HepG2 (cell line): ENCODE measurements around the gene TTC23. TPM values are rescaled to one million over a fixed set of nuclear protein-coding genes. Genes with fewer than 3 reads are reported as not detected.

Experiments used
- ELF1 ChIP-seq: sonication (generic); formaldehyde crosslinking; IDR thresholded peaks from 2 replicates; pipeline ENCODE4 v1.4.0; 2020; ENCODE audit warnings: missing genetic modification reagents
- ELF3 ChIP-seq: IDR thresholded peaks from 2 replicates; pipeline ENCODE4 v1.6.1; 2016; ENCODE audit warnings: missing genetic modification reagents, missing compliant biosample characterization
- ZNF552 ChIP-seq: sonication (generic); formaldehyde crosslinking; IDR thresholded peaks from 2 replicates; pipeline ENCODE4 v1.9.0; 2022; ENCODE audit warnings: missing genetic modification reagents, mild to moderate bottlenecking, borderline replicate concordance
- ZNF605 ChIP-seq: sonication (generic); formaldehyde crosslinking; IDR thresholded peaks from 2 replicates; pipeline ENCODE4 v1.8.0; 2022; ENCODE audit warnings: mild to moderate bottlenecking, missing genetic modification reagents
- polyA plus RNA-seq, 8 experiments: library from polyadenylated mRNA; depleted of rRNA in 3 of 8; stranded (reverse) in 7 of 8; unstranded in 1 of 8; fragments of >200 nt; fragmentation: Illumina TruSeq in 4 of 8; extraction: Trizol in 4 of 8; gene quantifications; 2 replicates each; pipeline versions ENCODE4 v1.2.1 to v1.2.3, GENCODE V29; 2011 to 2016; ENCODE audit warnings: low read depth in 4 of 8, missing spikeins in 1 of 8, mixed read lengths in 1 of 8; ENCODE audit not compliant: insufficient read depth in 1 of 8
- total RNA-seq, 5 experiments: library from RNA; depleted of rRNA; stranded (reverse); fragments of >200 nt; fragmentation: Illumina TruSeq; extraction: Trizol; gene quantifications; 2 replicates each; pipeline ENCODE4 v1.2.3, GENCODE V29; 2016; ENCODE audit warnings: low read depth in 1 of 5
- TF ChIP-seq, protein P1 (sequence below): sonication (generic); formaldehyde crosslinking; IDR thresholded peaks from 2 replicates; pipeline ENCODE4 v1.4.0; 2020; ENCODE audit warnings: missing genetic modification reagents
- TF ChIP-seq, protein P2 (sequence below): sonication (generic); formaldehyde crosslinking; IDR thresholded peaks from 2 replicates; pipeline ENCODE4 v1.4.0; 2020; ENCODE audit warnings: missing genetic modification reagents
- TF ChIP-seq, protein P3 (sequence below): sonication (generic); formaldehyde crosslinking; IDR thresholded peaks from 2 replicates; pipeline ENCODE4 v1.4.0; 2020; ENCODE audit warnings: mild to moderate bottlenecking, missing genetic modification reagents
- TF ChIP-seq, protein P4 (sequence below): sonication (generic); formaldehyde crosslinking; IDR thresholded peaks from 2 replicates; pipeline ENCODE4 v1.5.0; 2020; ENCODE audit warnings: mild to moderate bottlenecking, low read depth, missing genetic modification reagents, borderline replicate concordance

The TTC23 gene
- total and polyA plus RNA-seq, 2 of the 13 experiments (the other 11 are each of a cell fraction or from before 2014, with no cell fraction given): 1.6 to 11.7 TPM

DNA sequence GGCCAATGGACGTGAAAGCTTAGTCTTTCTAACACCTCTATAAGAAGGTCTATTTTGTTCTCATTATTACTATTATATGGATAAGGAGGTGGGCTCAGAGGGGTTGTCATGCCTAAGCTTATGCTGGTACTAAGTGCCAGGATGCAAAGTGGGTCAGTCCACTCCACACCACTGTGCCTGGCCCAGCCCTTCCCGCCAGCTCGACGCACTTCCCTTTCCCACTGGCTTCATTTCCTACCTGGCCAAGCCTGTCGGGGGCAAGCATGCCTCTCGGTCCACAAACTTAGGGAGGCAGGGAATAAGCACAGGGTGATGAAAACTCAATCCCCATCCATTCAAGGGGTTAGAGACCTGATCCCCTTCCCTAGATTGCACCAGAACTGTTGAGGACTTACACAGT is 150.4 kb downstream of the TTC23 start (continued):
- TF ChIP-seq, protein P1, sequence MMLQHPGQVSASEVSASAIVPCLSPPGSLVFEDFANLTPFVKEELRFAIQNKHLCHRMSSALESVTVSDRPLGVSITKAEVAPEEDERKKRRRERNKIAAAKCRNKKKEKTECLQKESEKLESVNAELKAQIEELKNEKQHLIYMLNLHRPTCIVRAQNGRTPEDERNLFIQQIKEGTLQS: no peak
- TF ChIP-seq, protein P2, sequence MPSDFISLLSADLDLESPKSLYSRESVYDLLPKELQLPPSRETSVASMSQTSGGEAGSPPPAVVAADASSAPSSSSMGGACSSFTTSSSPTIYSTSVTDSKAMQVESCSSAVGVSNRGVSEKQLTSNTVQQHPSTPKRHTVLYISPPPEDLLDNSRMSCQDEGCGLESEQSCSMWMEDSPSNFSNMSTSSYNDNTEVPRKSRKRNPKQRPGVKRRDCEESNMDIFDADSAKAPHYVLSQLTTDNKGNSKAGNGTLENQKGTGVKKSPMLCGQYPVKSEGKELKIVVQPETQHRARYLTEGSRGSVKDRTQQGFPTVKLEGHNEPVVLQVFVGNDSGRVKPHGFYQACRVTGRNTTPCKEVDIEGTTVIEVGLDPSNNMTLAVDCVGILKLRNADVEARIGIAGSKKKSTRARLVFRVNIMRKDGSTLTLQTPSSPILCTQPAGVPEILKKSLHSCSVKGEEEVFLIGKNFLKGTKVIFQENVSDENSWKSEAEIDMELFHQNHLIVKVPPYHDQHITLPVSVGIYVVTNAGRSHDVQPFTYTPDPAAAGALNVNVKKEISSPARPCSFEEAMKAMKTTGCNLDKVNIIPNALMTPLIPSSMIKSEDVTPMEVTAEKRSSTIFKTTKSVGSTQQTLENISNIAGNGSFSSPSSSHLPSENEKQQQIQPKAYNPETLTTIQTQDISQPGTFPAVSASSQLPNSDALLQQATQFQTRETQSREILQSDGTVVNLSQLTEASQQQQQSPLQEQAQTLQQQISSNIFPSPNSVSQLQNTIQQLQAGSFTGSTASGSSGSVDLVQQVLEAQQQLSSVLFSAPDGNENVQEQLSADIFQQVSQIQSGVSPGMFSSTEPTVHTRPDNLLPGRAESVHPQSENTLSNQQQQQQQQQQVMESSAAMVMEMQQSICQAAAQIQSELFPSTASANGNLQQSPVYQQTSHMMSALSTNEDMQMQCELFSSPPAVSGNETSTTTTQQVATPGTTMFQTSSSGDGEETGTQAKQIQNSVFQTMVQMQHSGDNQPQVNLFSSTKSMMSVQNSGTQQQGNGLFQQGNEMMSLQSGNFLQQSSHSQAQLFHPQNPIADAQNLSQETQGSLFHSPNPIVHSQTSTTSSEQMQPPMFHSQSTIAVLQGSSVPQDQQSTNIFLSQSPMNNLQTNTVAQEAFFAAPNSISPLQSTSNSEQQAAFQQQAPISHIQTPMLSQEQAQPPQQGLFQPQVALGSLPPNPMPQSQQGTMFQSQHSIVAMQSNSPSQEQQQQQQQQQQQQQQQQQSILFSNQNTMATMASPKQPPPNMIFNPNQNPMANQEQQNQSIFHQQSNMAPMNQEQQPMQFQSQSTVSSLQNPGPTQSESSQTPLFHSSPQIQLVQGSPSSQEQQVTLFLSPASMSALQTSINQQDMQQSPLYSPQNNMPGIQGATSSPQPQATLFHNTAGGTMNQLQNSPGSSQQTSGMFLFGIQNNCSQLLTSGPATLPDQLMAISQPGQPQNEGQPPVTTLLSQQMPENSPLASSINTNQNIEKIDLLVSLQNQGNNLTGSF (CRISPR knock-in tag): no peak
- no peak for TF ChIP-seq ZNF605 (CRISPR knock-in tag)
- TF ChIP-seq, protein P3, sequence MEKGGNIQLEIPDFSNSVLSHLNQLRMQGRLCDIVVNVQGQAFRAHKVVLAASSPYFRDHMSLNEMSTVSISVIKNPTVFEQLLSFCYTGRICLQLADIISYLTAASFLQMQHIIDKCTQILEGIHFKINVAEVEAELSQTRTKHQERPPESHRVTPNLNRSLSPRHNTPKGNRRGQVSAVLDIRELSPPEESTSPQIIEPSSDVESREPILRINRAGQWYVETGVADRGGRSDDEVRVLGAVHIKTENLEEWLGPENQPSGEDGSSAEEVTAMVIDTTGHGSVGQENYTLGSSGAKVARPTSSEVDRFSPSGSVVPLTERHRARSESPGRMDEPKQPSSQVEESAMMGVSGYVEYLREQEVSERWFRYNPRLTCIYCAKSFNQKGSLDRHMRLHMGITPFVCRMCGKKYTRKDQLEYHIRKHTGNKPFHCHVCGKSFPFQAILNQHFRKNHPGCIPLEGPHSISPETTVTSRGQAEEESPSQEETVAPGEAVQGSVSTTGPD: no peak
- TF ChIP-seq ELF3 (CRISPR knock-in tag): no peak
- TF ChIP-seq, protein P4, sequence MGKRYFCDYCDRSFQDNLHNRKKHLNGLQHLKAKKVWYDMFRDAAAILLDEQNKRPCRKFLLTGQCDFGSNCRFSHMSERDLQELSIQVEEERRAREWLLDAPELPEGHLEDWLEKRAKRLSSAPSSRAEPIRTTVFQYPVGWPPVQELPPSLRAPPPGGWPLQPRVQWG (CRISPR knock-in tag): no peak
- TF ChIP-seq ZNF552 (CRISPR knock-in tag): no peak
- TF ChIP-seq ELF1 (CRISPR knock-in tag): no peak
